Heart left ventricle (tissue), 13 donors: ENCODE data around the gene MTFP1.

Source experiments
- POLR2A ChIP-seq, 2 donors: fragments of 450-650 bp; IDR thresholded peaks; one replicate each; pipeline ENCODE4 v1.6.1; 2017; ENCODE audit warnings: antibody characterized with exemption in 2 of 2, mild to moderate bottlenecking in 2 of 2, moderate library complexity in 2 of 2
- TF ChIP-seq, protein P1 (sequence below), 12 donors: fragments of 200-600 bp; sonication (generic) in 4 of 12; IDR thresholded peaks; one replicate each; pipeline versions ENCODE4 v1.5.0 to v1.8.0; 2018 to 2022; ENCODE audit warnings: antibody characterized with exemption in 12 of 12, mild to moderate bottlenecking in 5 of 12
- donor health status: ischemic (EF 13 %, LVEDD 7.1; RV severe dilation, severe dysfunction).
- donor health status: DM: no; HTN: yes; CAD: no.
- donor health status: DM: no; HTN: no; CAD: no.
- donor health status: ischemic (EF 25% LVEDD 6.9; RV normal size, moderate dysfunction).
- donor health status: ischemic (EF 25% LVEDD 5.7; RV mildly dilated, moderate dysfunction).
- donor health status: ischemic (EF 35%, LVEDD 5.7; RV mildly dilated, moderate dysfunction).
- donor health status: nonischemic (EF 11% LVEDD 7.7; RV severe dilation, severe dysfunction).
- donor health status: DM: yes; HTN: yes; CAD: no.
- donor health status: PGD.
- donor health status: ischemic (EF 29% LVEDD 5.4; RV normal size, mild dysfunction).
- donor health status: nonischemic (EF 23%, LVEDD 6.1; RV moderate dilation, normal function).

DNA sequence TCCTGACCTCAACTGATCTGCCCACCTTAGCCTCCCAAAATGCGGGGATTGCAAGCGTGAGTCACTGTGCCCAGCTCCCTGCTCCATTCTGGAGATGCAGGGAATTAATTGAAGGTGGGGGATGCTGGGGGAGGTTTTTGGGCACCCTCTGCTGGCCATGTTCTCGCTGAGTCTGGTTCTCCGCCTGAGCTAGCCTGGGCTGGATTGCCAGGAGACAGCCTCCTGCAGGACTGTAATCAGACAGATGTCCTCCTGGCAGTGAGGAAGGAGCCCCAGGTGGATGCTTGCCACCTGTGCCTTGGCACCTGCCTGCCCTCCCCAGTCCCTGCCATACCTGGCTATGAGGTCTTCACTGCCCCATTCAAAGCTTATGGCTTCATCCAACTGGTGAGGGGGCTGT lies 5.4 kb downstream of the MTFP1 start:
- TF ChIP-seq, protein P1, sequence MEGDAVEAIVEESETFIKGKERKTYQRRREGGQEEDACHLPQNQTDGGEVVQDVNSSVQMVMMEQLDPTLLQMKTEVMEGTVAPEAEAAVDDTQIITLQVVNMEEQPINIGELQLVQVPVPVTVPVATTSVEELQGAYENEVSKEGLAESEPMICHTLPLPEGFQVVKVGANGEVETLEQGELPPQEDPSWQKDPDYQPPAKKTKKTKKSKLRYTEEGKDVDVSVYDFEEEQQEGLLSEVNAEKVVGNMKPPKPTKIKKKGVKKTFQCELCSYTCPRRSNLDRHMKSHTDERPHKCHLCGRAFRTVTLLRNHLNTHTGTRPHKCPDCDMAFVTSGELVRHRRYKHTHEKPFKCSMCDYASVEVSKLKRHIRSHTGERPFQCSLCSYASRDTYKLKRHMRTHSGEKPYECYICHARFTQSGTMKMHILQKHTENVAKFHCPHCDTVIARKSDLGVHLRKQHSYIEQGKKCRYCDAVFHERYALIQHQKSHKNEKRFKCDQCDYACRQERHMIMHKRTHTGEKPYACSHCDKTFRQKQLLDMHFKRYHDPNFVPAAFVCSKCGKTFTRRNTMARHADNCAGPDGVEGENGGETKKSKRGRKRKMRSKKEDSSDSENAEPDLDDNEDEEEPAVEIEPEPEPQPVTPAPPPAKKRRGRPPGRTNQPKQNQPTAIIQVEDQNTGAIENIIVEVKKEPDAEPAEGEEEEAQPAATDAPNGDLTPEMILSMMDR (IDR thresholded peaks at IDR 0.05), result no peak
- no peak for TF ChIP-seq POLR2A (IDR thresholded peaks at IDR 0.05)
